ENCODE measurements around the gene EVC.

The EVC gene

GRCh38 chr4:5839751-5840674 lies 129.0 kb downstream of the EVC start:
- H3K4me3 ChIP-seq (ENCODE audit: low read depth, low read length) = no peak overlapping the region
- DNase-seq (ENCODE audit: low read depth, low spot score) = peak; percentile 4
- in situ Hi-C loops (cut with HindIII; ENCODE audit: low sequenced_read_pairs) = no loop called here
- TF ChIP-seq CTCF (IDR thresholded peaks at IDR 0.05; ENCODE audit: low read depth, low read length) = no peak

GRCh38 chr4:5842456-5842855 lies 131.5 kb downstream of the EVC start:
- DNase-seq (ENCODE audit: low read depth, low spot score) = no peak
- H3K4me3 ChIP-seq (ENCODE audit: low read depth, low read length) = no peak overlapping the region
- TF ChIP-seq CTCF (IDR thresholded peaks at IDR 0.05; ENCODE audit: low read depth, low read length) = no peak
- in situ Hi-C loops (cut with HindIII; ENCODE audit: low sequenced_read_pairs) = no loop called here

GRCh38 chr4:5843573-5844530 lies 132.9 kb downstream of the EVC start:
- DNase-seq (ENCODE audit: low read depth, low spot score) = no peak
- in situ Hi-C loops (cut with HindIII; ENCODE audit: low sequenced_read_pairs) = no loop called here
- no peak for TF ChIP-seq CTCF (IDR thresholded peaks at IDR 0.05; ENCODE audit: low read depth, low read length)
- no peak overlapping the region for H3K4me3 ChIP-seq (ENCODE audit: low read depth, low read length)

- in situ Hi-C loops (cut with HindIII; ENCODE audit: low sequenced_read_pairs) = no loop called here
- DNase-seq (ENCODE audit: low read depth, low spot score) = no peak
- TF ChIP-seq CTCF (IDR thresholded peaks at IDR 0.05; ENCODE audit: low read depth, low read length) = no peak
- H3K4me3 ChIP-seq (ENCODE audit: low read depth, low read length) = no peak overlapping the region
These were observed 134.3 kb downstream of the EVC start for GRCh38 chr4:5845035-5845905.

GRCh38 chr4:5851637-5852301 lies 140.8 kb downstream of the EVC start:
- no peak overlapping the region for H3K4me3 ChIP-seq (ENCODE audit: low read depth, low read length)
- no peak for TF ChIP-seq CTCF (IDR thresholded peaks at IDR 0.05; ENCODE audit: low read depth, low read length)
- DNase-seq (ENCODE audit: low read depth, low spot score) = no peak
- in situ Hi-C loops (cut with HindIII; ENCODE audit: low sequenced_read_pairs) = no loop called here

Data from astrocyte of the spinal cord (primary cell).